IPS-18c (cell line): ENCODE measurements around the gene TBCB.

ENCODE experiments used
- H3K4me3 ChIP-seq: 2 replicates; pipeline ENCODE4 v1.7.0; 2013; ENCODE audit warnings: low read depth, mild to moderate bottlenecking, low read length, moderate library complexity; ENCODE audit not compliant: insufficient read depth
- H3K9me3 ChIP-seq: one replicate; pipeline ENCODE4 v1.6.1; 2013; ENCODE audit warnings: mild to moderate bottlenecking, low read length, moderate library complexity; ENCODE audit not compliant: control insufficient read depth, insufficient read depth

TBCB gene

DNA sequence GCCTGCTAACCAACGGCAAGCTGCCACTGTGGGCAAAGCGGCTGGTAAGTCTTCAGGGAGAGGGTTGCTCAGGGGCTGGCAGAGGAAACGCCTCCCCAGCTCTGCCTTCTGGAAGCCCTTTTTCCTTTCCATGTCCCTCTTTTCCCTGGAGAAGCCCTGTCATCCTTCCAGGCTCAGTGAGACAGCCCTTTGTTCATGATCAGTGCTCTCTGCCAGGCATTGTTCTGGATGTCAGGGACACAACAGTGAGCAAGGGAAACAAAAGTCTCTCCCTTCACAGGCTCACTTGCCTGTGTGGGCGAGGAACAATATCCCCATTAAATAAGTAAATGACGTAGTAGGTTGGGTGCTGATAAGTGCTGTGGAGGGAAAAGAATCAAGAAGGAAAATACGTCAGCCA is 18.2 kb upstream of the TBCB start:
- Histone ChIP-seq H3K4me3 (no peak overlapping the region), H3K9me3 (peaks cover 4% of the 10 kb centered on the region)

DNA sequence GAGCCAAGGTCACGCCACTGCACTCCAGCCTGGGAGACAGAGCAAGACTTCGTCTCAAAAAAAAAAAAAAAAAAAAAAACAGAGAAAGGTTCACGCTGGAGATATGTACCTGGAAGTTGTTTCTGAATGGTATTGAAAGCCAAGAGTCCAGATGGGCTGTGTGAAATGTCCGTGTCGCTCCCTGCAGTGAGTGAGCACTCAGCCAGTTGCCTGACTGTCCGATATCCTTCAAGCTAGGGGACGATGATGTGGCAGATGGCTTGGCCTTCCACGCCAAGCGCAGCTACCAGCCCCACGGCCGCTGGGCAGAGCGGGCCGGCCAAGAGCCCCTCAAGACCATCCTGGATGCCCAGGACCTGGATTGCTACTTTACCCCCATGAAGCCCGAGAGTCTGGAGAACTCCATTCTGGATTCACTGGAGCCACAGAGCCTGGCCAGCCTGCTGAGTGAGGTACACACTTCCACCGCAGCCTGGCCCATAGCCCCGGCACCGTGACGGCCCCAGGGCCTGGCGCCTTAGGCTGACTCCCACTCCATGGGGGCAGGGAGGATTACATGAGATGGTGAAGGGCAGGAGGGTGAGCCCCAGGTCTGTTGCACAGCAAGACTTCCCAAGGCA is 16.0 kb upstream of the TBCB start:
- Histone ChIP-seq H3K4me3 (no peak overlapping the region), H3K9me3 (peaks cover 4% of the 10 kb centered on the region)

DNA sequence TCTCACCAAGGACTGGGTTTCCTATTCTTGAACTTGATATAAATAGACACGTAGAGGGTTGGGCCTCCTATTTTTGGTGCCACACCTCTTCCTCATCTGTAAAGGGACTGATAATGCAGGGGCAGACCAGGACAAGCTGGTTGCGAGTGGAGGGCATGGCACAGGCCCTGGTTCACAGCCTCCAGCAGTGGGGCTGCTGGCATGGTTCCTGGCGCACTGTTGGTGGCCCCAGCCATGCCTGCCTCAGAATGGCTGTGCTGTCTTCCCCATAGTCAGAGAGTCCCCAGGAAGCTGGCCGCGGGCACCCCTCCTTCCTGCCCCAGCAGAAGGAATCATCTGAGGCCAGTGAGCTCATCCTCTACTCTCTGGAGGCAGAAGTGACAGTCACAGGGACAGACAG is 14.8 kb upstream of the TBCB start:
- H3K9me3 ChIP-seq: peaks cover 4% of the 10 kb centered on the region
- H3K4me3 ChIP-seq: no peak overlapping the region

DNA sequence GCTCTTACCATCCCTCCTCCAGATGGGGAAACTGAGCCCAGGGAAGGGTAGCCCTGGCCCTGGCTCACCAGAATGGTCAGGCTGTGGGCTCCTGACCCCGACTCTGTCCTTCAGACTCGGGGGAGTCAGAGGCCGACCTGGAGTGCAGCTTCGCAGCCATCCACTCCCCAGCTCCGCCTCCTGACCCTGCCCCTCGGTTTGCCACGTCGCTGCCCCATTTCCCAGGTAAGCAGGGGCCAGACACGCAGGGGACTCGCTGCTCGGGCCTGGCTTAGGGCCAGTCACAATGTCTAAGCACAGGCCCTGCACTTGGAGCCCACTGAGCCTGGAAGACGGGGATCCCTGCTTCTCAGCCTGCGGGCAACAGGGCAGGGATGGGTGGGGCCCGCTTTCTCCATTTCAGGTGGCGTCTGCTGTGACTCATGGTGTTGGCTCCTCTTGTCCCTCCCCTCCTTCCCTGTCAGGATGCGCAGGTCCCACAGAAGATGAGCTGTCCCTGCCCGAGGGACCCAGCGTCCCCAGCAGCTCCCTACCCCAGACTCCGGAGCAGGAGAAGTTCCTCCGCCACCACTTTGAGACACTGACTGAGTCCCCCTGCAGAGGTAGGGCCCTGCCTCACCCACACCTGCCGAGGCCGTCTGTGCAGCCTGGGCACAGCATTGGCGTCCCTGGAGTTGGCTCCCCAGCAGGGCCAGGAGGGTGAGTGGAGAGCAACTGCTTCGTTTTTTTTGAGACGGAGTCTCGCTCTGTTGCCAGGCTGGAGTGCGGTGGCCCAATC is 13.5 kb upstream of the TBCB start:
- Histone ChIP-seq H3K4me3 (no peak overlapping the region), H3K9me3 (peaks cover 4% of the 10 kb centered on the region)

DNA sequence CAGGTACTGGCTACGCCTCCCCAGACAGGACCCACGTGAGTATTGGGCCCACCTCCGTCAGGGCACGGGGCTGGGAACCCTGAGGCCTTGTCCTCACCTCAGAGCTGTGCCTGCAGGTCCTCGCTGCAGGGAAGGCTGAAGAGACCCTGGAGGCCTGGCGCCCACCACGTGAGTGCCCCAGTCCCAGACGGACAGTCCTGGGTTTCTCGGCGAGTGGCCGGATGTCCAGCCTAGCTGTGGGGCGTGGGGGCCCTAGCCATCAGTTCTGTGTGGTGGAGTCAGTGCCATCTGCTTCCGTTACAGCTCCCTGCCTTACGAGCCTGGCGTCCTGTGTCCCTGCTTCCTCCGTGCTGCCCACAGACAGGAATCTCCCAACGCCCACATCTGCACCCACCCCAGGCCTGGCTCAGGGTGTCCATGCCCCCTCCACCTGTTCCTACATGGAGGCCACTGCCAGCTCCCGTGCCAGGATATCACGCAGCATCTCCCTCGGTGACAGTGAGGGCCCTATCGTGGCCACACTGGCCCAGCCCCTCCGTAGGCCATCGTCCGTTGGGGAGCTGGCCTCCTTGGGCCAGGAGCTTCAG is 12.1 kb upstream of the TBCB start:
- peaks cover 4% of the 10 kb centered on the region for H3K9me3 ChIP-seq
- no peak overlapping the region for H3K4me3 ChIP-seq

DNA sequence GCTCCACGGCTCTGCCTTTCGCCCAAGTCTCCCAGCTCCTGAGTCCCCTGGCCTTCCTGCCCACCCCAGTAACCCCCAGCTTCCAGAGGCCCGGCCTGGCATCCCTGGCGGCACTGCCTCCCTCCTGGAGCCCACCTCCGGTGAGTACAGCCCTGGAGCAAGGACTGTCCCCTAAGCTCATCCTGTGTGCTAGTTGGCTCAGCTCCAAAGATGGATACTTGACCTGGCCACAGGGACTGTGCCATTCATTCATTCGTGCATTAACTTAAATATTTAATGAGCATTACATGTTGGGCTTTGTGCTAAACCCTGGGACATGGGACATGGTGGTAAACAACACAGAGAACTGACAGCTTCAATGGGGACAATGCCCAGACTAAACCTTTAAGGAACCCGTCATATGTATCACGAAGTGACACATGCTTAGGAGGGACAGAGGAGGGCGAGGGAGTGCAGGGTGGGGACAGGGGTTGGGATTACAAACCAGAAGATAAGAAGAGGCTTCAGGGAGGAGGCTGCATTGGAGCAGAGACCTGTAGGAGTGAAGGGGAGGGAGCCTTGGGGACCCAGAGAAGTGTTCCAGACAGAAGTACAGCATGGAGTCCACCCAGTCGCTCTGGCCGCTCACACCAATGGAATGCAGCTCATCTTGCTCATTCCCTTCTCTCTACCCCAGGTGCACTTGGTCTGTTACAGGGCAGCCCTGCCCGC is 11.3 kb upstream of the TBCB start:
- Histone ChIP-seq H3K4me3 (no peak overlapping the region), H3K9me3 (peaks cover 4% of the 10 kb centered on the region)

DNA sequence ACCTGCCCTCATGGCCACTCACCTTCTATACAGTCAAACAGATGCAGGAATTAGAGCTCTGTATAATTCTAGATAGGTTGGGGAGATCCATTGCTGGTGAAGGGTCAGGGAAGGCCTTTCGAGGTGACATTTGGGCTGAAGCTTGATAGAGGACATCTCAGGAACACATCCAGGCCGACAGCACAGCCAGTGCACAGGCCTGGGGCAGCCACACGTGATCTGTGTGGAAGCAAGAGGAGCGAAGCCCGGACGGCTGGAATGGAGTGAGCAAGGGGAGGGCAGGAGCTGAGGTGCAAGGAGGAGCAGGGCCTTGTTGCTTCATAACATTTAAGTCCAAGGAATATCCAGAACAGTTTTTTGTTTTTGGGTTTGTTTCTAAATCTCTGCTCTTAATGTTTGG is 8.8 kb upstream of the TBCB start:
- Histone ChIP-seq H3K4me3 (no peak overlapping the region), H3K9me3 (no peaks in the 10 kb centered on the region)

DNA sequence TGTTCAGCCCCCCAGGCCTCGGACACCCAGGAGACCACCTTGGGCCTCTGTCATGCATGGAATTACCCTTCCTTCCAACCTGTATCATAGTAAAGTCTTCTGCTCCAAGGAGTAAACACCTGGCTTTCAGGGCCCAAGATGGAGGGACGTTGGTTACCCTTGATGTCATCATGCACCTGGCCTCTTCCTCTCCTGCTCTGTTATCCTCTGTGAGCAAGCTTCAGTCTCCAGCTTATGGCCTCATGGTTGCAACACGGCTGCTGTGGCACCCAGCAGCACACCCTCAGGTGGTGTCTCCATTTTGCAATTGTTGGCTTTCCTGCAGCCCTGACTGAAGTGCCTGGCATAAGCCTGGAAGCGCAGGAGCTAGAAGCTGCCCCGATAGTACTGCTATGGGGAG is 8.3 kb upstream of the TBCB start:
- Histone ChIP-seq H3K4me3 (no peak overlapping the region), H3K9me3 (no peaks in the 10 kb centered on the region)

DNA sequence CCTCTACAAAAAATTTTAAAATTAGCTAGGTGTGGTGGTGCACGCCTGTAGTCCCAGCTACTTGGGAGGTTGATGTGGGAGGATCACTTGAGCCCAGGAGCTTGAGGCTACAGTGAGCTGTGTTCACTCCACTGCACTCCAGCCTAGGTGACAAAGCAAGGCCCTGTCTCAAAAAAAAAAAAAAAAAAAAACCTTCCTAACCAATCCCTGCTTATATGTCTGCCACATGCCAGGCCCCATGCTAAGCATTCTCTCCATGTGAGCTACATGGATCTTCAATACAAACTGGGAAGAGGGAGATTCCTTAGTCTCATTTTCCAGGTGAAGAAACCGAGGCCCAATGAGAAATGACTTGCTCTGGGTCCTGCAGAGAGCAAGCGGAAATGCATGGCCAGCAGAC is 6.6 kb upstream of the TBCB start:
- Histone ChIP-seq H3K9me3 (no peaks in the 10 kb centered on the region), H3K4me3 (no peak overlapping the region)

DNA sequence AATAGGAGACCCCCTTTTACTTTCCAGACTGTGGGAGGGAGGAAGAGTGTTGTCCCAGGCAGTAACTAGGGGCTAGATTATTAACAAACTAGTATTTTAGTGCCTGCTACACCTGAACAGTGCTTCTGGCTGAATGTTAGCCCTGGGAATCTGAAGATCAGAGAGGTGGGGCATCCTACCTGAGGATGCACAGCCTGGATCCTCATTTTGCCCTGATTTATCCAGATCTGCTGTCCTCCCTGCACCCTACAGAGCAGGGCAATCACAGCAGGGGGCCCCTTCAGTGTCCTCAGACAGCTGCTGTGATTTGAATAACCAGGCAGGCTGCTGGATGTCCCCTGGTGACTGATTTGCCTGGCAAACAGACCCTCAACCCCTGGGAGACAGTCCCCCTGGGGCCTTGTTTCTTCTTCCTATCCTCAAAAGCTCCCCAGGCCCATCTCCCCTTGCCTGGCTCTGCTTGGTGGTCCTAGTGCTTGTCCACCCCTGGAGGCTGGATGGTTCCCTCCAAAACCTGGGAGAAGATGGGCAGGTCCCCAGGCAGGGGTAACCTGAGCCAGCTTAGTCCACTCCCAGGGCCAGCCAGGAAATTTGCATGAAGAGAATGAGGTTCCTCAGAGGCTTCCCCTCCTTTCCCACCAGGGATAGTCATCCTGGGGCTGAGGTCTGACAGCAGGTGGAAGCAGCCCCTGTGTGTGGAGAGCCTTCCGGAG is 4.6 kb upstream of the TBCB start, which contains the start of gene OVOL3:
Gene OVOL3 (plus strand): TSS at position 657 of the 713 bp plus-strand sequence. CDS start 60 bp downstream, outside the sequence.
- H3K4me3 ChIP-seq: no peak within 1 kb of the TSS
- no peaks in the 10 kb centered on the region for H3K9me3 ChIP-seq

DNA sequence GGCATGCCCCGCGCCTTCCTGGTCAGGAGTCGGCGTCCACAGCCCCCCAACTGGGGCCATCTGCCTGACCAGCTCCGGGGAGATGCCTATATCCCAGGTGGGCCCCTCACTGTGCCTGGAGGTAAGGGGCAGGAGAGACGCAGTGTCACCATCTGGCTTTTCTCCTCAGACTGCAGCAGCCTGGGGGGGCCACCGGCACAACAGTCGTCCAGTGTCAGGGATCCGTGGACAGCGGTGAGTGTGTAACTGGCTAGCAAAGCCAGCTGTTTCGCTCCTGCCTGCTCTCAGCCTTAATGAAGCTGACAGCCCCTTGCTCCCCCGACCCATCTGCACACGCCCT is 4.1 kb upstream of the TBCB start:
- Histone ChIP-seq H3K9me3 (no peaks in the 10 kb centered on the region), H3K4me3 (no peak overlapping the region)

DNA sequence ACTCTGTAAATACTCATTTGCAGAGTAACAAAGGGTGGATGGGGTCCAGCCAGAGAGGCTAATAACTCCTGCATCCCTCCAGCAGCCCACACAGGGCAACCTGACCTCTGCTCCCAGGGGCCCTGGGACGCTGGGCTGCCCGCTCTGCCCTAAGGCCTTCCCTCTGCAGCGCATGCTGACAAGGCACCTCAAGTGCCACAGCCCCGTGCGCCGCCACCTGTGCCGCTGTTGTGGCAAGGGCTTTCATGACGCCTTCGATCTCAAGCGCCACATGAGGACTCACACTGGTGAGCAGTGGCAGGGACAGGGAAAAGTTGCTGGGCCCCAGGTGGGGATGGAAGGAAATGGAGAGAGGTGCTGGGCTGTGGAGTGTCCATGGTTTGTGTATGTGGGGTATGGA is 2.6 kb upstream of the TBCB start:
- Histone ChIP-seq H3K4me3 (no peak overlapping the region), H3K9me3 (no peaks in the 10 kb centered on the region)

DNA sequence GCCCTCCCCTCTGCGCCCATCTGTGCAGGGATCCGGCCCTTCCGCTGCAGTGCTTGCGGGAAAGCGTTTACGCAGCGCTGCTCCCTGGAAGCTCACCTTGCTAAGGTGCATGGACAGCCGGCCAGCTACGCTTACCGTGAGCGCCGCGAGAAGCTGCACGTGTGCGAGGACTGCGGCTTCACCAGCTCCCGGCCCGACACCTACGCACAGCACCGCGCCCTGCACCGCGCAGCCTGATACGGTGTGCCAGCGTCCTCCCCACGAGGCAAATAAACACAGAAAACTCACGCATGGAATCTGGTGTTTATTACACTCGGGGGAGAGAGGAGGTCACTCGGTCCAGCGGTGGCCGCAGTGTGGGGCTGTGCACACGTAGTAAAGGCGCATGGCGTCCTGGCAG is 1.8 kb upstream of the TBCB start:
- Histone ChIP-seq H3K9me3 (no peaks in the 10 kb centered on the region), H3K4me3 (peak overlapping the region; percentile 88; the same call in 1 of the 2 replicates)

DNA sequence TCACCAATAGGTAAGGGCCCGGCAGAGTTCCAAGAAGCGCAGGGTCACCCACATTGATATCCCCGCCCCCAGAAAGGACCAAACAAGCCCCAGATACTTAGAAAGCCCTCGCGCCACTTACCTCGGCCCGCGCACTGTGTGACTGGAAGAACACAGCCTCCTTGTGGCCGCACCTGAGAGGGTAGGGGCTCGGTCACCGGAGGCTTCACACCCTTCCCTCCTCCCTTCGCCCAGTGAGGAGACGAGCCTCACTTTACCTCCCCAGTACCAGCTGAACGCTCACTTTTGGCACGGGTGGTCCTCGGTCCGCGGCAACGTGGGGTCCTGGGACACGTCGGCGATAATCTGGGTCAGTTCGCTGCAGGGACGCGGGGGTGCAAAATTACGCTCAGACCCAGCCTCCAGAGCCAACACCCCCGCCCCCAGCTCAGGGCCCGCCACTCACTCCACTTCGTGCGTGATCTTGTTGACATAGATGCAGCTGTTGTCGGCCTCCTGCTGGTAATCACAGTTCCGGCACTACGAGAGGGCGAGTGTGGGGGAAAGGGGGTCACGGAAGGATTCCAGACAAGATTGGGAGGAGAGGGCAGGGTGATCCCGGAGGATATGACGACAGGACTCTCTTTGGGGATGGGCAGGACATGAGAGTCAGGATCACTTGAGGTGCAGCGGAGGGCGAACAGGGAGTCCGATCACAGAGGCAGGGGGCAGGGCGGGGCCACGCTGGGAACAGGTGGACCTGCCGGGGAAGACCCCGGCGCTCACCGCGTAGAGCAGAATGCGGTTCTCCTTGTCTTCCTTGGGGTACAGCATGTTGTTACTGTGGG is 1.2 kb upstream of the TBCB start:
- Histone ChIP-seq H3K4me3 (peak overlapping the region; percentile 88), H3K9me3 (no peaks in the 10 kb centered on the region)

DNA sequence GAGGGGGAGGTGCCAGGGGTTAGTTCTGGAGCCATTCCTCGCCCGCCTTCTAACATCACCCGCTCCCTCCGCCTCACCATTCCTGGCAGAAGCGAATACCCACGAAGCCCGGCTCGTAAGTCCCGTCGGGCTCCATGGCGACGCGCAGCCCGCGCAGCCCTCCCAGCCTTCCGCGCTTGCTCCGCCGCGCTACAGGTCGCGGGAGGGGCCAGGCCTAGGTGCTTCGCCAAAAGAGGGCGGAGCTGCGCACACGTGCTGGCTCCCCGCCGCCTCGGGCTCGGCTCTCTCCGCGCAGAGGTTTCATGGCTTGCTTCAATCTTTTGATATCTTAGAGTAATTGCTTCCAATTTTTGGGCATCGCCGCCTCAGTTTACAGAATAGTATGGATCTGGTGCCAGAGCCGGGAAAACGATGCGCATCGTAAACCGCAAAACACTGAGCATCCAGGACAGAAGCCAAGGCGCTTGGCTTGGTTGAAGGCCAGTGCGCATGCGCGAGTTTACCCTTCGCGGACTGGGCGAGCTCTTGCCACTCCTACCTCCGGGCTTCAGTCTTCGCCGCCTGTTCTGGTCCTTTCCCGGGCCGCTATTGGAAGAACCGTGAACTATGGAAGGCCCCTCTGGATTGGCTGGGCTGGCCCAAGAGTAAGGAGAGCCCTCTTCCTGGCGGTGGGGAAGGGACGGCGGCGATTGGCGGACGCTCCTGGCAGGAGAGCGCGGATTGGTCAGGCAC is 381 bp upstream of the TBCB start, which contains the start of gene POLR2I:
Gene POLR2I (minus strand): TSS at position 155 of the 732 bp plus-strand sequence. CDS start 19 bp downstream, at position 136.
- peak within 1 kb of the TSS; percentile 88 for H3K4me3 ChIP-seq
- H3K9me3 ChIP-seq: no peaks in the 10 kb centered on the region

DNA sequence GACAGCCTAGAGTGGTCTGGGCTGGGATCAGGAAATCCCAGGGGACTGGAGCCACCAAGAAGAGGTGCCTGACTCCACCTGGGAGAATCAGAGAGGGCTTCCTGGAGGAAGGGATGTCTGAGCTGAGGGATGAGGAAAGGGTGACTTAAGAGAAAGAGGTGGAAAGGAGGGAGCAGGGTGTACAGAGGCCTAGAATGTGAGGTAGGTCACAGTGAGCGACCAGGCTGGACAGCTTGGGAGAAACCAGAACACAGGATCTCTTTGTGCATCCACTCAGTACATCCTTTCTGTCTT is 1.0 kb downstream of the TBCB start:
- H3K4me3 ChIP-seq: peak overlapping the region; percentile 88
- H3K9me3 ChIP-seq: no peaks in the 10 kb centered on the region
